Measurements from ENCODE around the gene DLG4.
A peak's percentile ranks its signal among the peaks of the same experiment; 100 is the strongest.

The DLG4 gene

DNA sequence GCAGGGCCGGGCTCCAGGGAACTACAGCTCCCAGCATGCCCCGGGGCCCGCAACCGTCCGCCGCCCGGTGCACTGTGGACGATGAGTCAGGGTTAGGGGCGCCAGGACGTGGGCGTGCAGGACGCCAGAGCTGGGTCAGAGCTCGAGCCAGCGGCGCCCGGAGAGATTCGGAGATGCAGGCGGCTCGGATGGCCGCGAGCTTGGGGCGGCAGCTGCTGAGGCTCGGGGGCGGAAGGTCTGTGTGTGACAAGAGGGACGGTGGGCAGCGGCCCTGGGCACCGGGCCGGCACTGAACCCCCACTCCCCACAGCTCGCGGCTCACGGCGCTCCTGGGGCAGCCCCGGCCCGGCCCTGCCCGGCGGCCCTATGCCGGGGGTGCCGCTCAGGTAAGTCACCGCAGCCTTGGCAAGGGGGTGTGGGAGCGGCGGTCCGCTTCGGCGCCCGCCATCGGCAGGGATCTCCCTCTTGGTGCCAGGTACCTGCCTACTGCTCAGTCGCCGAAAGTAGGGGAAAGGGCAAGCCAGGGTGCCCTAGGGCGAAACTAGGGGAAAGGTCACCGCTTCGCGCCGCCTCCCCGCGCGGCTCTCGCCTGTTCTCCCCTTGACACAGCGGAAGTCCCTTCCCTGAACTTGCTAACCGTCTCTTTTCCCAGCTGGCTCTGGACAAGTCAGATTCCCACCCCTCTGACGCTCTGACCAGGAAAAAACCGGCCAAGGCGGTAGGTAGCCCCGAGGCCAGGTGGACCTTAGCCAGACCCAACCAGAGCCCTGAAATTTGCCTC, at the start of gene DLG4, which contains the start of gene ACADVL:
DLG4 (minus strand) TSS at position 25 of the 781 bp plus-strand sequence.
ACADVL (plus strand) TSS at position 127 of the 781 bp plus-strand sequence; CDS start at position 174, 47 bp downstream.
- peak; percentile 57 to 67 (median 58) for DNase-seq (ENCODE audit: low read depth in 3 of 3)

DNA sequence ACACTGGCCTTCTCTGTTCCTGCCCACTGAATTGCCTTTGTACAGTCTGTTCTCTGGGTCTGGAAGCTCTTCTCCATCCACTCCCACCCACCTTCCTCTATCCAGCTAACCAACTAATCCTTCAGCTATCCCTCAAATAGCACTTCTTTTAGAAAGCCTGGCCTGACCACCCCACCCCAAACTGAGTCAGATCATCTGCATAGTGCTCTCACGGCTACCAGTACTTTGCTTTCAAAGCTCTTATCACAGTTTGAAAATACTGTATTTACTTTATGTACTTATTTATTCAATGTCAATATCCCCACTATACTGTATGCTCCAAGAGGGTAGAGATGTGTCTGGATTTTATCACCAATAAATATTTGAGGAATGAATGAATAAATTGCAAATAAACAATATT, 47.1 kb upstream of the DLG4 start:
- DNase-seq (ENCODE audit: low read depth in 3 of 3), result no peak

DNA sequence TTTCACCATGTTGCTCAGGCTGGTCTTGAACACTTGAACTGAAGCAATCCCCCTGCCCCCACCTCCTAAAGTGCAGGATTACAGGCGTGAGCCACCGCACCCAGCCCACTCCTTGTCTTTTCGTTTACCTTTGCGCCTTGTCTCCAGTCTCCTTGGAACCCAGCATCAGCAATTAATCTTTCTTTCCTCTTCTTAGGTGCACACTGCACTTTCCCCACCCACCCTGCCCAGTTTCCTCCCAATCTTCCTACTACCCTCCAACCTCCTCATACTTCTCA, 44.1 kb upstream of the DLG4 start:
- no peak for DNase-seq (ENCODE audit: low read depth in 3 of 3)

DNA sequence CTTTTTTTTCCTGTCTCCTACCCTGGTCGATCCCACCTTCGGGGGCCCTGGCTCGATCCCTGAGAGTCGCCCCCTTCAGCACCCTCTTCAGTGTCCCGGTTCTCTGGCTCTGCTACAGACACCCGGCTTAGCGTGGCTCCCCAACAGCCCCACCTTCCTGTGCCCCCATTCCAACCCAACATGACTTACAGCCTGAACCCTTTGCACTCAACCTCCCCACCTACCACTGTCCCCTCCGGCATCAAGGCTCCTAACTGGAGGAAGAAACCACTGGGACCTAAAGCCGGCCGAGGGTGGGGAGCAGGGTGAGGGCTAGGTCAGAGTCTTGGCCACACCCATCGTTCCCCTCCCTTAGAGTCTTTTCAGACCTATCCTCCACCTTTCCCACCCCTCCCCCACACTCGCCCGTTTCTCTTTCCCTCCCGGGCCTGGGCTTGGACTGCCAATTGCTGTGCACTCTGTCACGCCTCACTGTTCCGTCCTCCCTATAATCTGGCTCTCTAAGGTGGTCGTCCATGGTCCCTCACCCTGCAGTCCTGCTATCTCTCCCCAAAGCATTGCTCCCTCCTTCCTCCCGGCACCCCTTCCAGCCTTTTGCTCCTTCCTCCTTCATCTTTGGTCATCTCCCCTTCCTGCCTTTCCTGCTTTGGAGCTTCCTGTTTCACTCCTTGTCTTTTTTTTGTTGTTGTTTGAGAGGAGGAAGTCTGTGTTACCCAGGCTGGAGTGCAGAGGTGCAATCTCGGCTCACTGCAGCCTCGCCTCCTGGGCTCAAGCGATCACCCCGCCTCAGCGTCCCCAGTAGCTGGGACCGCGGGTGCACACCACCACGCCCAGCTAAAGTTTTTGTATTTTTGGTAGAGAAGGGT, 43.5 kb upstream of the DLG4 start:
- no peak for DNase-seq (ENCODE audit: low read depth in 3 of 3)

DNA sequence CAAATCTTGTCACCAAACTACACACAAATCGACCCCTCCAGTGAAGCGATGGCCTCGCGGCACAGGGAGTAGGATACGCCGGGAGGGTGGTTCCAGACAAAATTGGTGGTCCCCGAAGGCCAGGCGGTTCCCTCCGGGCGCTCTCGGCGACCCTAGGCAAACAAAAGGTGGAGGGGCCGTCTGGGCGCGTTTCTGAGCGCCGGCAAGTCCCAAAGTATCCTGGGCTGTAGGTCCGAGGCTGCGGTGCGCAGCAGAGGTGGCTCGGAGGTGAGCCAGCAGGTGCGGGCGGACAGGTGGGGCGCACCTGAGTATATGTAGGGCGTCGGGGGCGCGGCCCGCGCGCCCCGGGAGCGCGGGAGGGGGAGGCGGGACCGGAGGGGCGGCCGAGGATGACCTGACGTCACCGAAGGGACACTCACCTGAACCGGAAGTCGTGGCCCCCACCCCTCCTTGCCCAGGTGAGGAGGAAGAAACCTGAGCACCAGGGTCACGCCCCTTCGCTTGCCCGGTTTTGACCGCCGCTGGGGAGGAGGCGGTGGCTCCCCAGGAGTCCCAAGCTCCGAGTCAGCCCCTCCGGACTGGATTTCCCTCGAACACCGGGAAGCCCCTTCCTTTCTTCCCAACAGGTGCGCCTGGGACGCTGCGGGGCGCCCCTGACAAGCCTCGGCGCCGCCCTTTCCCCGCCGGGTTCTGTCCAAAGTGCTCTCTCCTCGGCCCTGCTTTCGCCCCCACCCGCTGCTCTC, 42.7 kb upstream of the DLG4 start, which contains the start of gene CLDN7:
CLDN7 (minus strand) TSS at position 287 of the 743 bp plus-strand sequence. CDS start 435 bp downstream, outside the sequence.
- no peak for DNase-seq (ENCODE audit: low read depth in 3 of 3)

DNA sequence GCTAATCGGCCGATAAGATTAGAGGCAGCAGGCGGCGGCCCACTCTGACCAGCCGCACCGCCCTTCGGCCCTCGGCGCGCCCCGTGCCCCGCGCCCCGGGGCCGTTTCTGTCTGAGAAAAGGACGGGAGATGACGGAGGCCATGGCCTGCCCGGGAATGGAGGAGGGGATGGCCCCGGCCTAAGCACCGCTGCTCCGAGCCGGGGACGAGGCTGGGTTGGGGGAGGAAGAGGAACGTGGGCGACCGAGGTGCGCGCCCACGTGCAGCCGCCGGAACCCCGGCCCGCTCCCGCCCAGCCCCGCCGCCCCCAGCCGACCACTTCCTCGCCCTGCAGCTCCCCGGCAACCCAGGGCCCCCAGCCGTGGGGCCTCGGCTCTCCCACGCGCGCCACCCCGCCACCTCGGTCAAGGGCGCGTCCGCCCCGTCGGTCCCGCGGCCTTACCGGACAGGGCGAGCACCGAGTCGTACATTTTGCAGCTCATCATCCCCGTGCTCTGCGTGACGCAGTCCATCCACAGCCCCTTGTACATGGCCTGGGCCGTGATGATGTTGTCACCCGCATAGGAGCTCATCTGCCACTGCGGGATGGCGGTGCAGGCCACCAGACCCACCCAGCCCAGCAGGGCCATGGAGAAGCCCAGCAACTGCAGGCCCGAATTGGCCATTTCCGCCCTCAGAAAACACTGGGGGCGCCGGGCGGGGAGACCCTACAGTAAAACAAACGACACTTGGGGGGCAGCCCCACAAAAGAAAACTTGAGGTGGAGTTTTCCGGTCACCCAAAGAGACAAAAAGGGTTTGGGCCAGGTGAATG, 41.9 kb upstream of the DLG4 start:
- peak in 1 of 3 experiments; percentile 29 for DNase-seq (ENCODE audit: low read depth in 3 of 3)

DNA sequence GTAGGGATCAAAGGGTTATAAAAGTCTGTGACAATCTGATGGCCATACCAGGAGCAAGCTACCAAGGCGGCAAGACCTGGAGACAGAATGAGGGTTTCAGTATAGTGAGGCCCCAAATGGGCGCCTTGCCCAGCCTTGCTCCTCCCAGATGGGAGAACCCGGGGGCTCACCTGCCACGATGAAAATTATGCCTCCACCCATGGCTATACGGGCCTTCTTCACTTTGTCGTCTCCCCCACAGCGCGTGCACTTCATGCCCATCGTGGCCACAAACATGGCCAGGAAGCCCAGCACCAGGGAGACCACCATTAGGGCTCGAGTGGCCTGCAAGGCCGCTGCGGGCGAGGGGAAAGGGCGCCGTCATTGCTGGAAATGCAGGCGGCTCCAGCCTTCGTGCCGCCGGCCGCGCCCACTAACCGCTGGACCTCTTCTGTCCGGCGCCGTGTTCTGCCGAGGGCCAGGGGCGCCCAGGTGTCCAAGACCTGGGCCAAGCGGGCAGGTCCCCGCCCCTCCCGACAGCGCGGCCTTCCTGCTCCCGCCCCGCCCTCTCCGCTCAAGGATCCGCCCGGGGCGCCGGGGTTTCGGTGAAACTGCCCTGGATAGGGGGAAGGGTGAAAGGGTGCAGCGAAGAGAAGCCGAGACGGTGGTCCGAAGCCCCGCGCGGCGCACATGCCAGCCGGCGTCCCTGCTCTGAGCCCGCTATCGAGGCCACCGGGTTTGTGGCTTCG, 41.2 kb upstream of the DLG4 start:
- no peak for DNase-seq (ENCODE audit: low read depth in 3 of 3)

DNA sequence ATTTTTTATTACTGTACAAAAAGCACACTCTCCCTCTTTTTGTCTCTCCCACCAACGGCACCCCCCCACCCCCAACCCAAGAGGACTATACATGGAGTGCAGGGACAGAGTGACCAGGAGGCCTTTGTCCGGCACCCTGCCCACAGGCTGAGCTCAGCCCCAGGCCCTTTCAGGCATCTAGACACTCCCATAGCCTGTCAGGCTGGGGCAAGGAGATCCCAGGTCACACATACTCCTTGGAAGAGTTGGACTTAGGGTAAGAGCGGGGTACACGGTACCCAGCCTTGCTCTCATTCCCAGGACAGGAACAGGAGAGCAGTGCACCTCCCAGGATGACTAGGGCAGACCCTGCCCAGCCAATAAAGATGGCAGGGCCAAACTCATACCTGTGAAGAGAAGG, 40.5 kb upstream of the DLG4 start:
- DNase-seq (ENCODE audit: low read depth in 3 of 3), result no peak

DNA sequence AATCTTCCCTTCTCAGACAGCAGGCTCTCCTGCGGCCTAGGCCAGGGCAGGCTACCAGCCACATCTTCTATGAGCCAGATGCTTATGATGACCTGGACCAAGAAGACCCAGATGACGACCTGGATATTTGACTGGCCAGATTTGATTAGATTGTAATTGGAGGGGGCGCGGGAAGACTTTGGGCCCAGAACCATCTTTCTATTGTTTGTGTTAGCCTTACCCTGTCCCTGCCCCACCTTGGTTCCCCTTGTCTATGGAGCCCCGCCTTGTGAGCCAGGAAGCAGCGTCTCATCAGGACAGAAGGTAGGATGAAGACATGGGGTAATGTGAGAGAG, 39.9 kb upstream of the DLG4 start:
- no peak for DNase-seq (ENCODE audit: low read depth in 3 of 3)

DNA sequence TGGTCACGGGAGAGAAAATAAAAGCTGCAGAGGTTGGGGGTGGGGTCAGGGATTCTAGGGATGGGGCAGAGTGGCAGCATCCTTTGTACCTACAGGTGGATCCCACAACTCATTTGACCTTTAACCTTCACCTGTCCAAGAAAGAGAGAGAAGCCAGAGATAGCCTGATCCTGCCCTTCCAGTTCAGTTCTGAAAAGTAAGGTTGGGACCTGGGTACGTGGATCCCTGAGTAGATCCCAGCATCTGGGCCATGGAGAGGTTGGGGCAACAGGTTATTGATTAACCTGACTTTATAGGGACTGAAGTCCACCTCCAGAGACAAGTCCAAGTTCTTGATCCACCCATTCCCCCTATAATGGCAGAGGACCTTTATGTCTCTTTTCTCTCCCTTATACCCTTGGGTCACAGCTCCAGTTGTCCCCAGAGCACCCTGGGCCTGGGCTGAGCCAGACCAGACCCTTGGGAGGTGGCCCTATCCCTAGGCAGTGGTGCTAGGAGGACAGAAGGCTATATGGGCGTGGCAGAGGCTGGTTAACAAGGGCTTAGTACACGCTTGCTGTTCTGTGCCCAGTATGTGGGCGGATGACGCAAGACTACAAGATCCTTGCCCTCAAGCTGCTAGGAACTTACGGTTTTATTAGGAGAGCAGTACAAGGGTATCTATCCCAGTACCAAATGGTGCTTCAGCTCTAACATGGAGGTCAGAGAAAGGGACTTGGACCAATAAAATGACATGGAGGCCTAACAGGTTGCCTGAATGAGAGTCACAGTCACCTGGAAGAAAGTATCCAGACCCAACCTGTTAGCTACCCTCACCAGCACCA, 39.3 kb upstream of the DLG4 start:
- DNase-seq (ENCODE audit: low read depth in 3 of 3), result no peak

DNA sequence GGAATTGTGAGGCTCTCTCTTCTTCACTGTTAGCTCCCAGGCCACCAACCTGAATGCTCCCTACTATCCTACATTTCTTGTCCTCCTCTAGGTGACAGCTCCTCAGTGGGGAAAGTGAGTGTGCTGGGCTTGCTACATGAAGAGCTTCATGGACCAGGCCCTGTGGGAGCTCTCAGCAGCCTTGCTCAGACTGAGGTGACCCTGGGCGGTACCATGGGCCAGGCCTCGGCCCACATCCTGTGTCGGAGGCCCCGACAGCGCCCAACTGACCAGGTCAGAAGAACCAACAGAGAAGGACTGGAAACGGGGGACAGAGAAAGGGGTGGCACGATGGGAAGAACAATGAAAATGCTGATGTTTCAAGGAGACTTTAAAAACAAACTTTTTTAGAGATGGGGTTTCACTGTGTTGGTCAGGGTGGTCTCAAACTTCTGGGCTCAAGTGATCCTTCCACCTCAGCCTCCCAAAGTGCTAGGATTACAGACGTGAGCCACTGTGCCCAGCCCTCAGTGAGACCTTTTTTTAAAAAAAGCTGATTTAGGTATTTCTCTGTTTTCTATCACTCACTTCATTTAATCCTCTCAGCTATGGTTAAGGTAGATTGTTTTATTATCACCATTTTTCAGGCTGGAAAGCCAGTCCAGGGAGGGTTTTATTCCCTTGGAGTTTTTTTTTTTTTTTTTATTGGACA, 37.3 kb upstream of the DLG4 start:
- DNase-seq (ENCODE audit: low read depth in 3 of 3), result no peak

DNA sequence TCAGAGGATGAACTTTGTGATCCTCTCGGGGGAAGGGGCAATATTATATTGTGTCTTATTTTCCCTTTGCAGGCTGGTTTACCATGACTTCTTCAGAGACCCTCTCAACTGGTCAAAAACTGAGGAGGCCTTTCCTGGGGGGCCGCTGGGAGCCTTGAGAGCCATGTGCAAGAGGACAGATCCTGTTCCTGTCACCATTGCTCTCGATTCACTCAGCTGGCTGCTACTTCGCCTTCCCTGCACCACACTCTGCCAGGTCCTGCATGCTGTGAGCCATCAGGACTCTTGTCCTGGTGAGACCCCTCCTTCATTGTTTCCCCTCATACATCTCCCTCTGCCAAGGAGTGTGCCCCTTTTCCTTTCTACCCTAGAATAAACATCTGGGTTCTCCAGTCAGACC, 34.9 kb upstream of the DLG4 start:
- no peak for DNase-seq (ENCODE audit: low read depth in 3 of 3)

DNA sequence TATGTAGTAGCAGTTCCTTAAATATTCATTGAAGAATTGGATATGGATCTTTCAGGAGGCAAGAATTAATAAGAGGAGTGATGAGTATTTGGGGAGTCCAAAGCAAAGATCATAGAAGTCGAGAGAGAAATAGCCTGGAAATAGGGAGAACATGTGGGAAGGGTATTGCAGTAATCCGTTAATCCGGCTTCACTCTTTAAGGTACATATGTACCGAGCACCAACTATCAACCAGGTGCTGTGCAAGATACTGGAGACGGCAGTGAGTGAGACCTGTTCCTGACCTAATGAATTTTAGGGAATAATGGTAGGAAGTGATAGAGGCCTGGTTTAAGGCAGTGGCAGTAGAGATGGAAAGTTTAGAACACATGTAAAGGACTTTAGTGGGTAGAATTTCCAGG, 33.4 kb upstream of the DLG4 start:
- no peak for DNase-seq (ENCODE audit: low read depth in 3 of 3)

DNA sequence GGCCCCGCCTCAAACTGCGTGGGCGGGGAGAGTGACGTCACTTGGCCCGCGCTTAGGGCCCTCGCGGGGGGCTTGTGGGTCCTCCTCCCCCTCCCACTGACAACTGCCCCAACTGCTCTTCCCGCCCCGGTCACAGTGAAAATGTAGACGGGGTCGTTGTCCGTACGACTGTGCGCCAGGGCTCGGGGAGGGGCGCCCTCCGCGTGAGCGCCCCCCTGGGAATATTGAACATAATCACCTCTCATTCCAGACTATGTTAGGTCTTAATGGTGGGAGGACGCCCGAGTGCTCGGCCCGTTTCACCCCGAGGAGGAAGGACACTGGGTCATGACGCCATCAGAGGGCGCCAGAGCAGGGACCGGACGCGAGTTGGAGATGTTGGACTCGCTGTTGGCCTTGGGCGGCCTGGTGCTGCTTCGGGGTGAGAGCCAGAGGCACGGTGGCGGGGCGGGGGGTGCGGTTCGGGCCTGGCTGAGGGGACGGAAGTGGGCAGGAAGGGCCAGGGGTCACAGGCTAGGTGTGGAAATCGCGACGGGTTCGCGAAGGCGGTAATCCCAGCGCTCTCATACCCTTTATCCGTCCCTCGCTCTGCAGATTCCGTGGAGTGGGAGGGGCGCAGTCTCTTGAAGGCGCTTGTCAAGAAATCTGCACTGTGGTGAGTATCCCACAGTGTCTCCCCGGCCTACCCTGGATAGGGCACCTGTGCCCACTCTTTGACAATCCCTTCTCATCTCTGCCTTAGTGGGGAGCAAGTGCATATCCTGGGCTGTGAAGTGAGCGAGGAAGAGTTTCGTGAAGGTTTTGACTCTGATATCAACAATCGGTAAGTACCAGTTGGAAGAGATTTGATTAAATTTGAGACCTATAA, 32.8 kb upstream of the DLG4 start, which contains the start of gene ELP5:
ELP5 (plus strand) TSS at position 40 of the 868 bp plus-strand sequence; CDS start at position 376, 336 bp downstream.
- DNase-seq (ENCODE audit: low read depth in 3 of 3), result peak; percentile 67 to 71 (median 67)

DNA sequence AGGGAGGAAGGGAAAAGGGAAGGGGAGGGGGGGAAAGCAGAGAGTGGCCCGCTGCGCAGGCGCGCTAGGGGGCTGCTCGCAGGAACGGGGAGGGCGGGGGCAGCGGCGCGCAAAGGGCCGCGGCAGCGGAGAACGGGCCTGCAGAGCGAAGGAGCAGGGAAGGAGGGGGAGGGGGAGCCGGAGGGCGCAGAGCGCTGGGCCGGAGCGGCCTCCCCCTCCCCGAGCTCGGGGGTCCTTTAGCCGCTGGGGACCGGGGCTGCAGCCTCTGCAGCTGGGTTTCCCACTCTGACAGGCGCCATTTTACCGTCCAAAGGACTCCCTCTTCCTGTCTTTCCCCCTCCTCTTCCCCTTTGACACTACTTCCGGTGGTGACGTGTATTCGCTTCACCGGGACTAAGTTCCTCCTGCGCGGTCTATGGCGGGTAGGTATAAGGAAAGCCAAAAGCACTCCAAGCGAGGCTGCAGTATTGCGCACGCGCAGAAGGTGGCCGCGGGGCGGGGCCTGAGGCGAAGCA, 32.1 kb upstream of the DLG4 start, which contains the start of gene CTDNEP1:
CTDNEP1 (minus strand) TSS at position 74 of the 515 bp plus-strand sequence. CDS start 438 bp downstream, outside the sequence.
- peak; percentile 97 to 99 (median 99) for DNase-seq (ENCODE audit: low read depth in 3 of 3)

DNA sequence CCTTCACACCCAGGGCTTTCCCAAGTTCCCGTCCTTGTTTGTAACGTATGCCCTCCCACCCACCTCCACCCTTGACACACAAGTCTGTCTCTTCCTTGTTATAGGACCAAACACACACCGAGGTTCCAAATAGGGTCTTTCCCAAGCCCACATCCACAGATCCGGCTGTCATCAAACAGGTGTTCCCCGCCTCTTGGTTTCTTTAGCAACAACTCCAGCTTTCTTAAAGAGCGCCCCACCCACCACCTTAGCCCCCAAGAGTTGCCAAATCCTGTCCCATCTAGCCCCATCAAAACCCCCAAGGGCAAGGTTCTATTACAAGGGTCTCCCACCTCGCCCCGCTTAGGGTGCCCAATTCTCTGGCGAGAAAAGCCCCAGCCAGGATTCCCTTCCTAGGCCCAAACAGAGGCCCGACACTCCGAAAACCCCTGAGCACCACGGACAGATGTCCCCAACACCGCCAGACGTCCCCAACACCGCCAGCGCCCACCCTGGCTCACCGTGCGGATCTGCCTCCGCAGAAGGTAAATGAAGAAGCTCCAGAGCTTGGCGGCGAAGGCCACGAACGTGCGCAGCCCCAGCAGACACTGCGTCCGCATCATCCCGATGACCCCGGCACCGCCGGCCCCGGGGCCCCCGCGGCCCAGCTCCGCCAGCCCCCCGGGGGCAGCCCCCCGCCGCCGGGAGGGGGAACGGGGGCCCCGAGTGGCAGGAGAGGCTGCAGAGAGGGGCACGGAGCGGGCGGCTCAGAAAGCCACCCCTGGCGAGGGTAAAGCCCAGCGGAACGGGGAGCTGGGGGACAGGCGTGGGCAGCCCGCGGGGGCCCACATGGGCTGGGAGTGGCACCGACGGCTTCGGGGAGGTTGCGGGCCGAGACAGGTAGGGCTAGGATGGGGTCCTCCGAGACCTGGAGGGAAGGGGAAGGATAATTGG, 31.3 kb upstream of the DLG4 start:
- no peak for DNase-seq (ENCODE audit: low read depth in 3 of 3)

DNA sequence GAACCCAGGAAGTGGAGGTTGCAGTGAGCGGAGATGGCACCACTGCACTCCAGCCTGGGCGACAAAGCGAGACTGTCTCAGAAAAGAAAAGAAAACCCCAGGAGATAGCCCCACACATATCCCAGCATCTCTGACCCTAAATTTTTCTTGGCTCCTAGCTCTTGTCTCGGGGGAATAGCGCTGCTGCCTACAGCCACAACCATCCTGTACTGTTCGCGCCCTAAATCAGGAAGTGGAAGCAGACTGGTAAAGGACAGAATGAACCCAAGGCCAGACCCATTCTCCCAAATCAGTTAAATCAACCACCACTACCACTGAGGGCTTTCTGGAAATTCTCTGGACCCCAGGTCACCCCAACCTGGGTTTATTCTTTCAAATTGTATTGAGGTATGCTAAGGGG, 30.2 kb upstream of the DLG4 start:
- no peak for DNase-seq (ENCODE audit: low read depth in 3 of 3)
